HL-60 (cell line): ENCODE results near the gene KCNA4.
"Not testable (repeated sequence)": the region's sequence is repeated elsewhere in the genome, so short reads cannot be mapped to it uniquely, and the experiment has no call there.

Source experiments
- DNase-seq, 2 experiments: peaks; one replicate each; pipeline ENCODE4 v3.0.0-alpha.2; 2010 to 2020; ENCODE audit warnings: low read depth in 1 of 2, low spot score in 1 of 2
- H3K27ac ChIP-seq: fragments of 250-450 bp; sonication (Bioruptor Pico); replicated peaks from 2 replicates; pipeline ENCODE4 v1.5.1; 2020; ENCODE audit warnings: mild to moderate bottlenecking, moderate library complexity
- H3K27me3 ChIP-seq: fragments of 250-450 bp; sonication (Bioruptor Pico); 2 replicates; pipeline ENCODE4 v1.5.1; 2021; ENCODE audit warnings: mild to moderate bottlenecking, moderate library complexity; ENCODE audit not compliant: insufficient read depth, poor library complexity, severe bottlenecking
- H3K4me3 ChIP-seq: replicated peaks from 2 replicates; pipeline ENCODE4 v1.5.1; 2011; ENCODE audit warnings: mild to moderate bottlenecking, control low read depth, low read length; ENCODE audit not compliant: insufficient read depth
- GABPA ChIP-seq: IDR thresholded peaks from 2 replicates; pipeline ENCODE4 v1.6.1; 2012; ENCODE audit warnings: low read depth
- POLR2AphosphoS5 ChIP-seq: IDR thresholded peaks from 2 replicates; pipeline ENCODE4 v1.6.1; 2012; ENCODE audit warnings: low read depth
- SPI1 ChIP-seq: IDR thresholded peaks from 2 replicates; pipeline ENCODE4 v1.6.1; 2012; ENCODE audit warnings: low read depth, mild to moderate bottlenecking, borderline replicate concordance
- TF ChIP-seq, protein P1 (sequence below): IDR thresholded peaks from one replicate; pipeline ENCODE4 v1.5.1; 2011; ENCODE audit warnings: low read length, control low read depth, inconsistent platforms; ENCODE audit not compliant: insufficient read depth
- TF ChIP-seq, protein P2 (sequence below): IDR thresholded peaks from 2 replicates; pipeline ENCODE4 v1.6.1; 2012; ENCODE audit warnings: low read depth; ENCODE audit not compliant: insufficient replicate concordance

KCNA4 gene

DNA sequence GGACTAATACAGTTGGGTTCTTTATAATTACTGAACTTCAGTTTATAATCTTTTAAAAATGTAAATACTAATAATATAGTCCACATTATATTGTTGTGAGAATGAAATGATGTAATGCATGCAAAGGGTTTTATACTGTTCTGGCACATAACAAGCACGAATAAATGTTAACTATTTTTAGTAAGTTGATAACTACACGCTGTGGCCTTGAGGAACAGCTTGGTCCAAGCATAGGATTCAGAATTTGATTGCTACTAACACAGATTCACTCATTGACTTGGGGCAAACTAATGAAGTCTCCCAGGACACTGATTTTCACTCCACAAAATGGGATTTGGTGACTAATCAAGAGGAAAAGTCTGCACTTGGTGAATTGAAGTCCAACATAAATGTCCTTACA, 38.3 kb downstream of the KCNA4 start:
- no peak overlapping the region for H3K4me3 ChIP-seq
- H3K27me3 ChIP-seq = no peaks in the 10 kb centered on the region
- DNase-seq = no peak
- TF ChIP-seq POLR2AphosphoS5 (no peak), SPI1 (no peak), GABPA (no peak)
- TF ChIP-seq, protein P1, sequence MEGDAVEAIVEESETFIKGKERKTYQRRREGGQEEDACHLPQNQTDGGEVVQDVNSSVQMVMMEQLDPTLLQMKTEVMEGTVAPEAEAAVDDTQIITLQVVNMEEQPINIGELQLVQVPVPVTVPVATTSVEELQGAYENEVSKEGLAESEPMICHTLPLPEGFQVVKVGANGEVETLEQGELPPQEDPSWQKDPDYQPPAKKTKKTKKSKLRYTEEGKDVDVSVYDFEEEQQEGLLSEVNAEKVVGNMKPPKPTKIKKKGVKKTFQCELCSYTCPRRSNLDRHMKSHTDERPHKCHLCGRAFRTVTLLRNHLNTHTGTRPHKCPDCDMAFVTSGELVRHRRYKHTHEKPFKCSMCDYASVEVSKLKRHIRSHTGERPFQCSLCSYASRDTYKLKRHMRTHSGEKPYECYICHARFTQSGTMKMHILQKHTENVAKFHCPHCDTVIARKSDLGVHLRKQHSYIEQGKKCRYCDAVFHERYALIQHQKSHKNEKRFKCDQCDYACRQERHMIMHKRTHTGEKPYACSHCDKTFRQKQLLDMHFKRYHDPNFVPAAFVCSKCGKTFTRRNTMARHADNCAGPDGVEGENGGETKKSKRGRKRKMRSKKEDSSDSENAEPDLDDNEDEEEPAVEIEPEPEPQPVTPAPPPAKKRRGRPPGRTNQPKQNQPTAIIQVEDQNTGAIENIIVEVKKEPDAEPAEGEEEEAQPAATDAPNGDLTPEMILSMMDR = no peak
- TF ChIP-seq, protein P2, sequence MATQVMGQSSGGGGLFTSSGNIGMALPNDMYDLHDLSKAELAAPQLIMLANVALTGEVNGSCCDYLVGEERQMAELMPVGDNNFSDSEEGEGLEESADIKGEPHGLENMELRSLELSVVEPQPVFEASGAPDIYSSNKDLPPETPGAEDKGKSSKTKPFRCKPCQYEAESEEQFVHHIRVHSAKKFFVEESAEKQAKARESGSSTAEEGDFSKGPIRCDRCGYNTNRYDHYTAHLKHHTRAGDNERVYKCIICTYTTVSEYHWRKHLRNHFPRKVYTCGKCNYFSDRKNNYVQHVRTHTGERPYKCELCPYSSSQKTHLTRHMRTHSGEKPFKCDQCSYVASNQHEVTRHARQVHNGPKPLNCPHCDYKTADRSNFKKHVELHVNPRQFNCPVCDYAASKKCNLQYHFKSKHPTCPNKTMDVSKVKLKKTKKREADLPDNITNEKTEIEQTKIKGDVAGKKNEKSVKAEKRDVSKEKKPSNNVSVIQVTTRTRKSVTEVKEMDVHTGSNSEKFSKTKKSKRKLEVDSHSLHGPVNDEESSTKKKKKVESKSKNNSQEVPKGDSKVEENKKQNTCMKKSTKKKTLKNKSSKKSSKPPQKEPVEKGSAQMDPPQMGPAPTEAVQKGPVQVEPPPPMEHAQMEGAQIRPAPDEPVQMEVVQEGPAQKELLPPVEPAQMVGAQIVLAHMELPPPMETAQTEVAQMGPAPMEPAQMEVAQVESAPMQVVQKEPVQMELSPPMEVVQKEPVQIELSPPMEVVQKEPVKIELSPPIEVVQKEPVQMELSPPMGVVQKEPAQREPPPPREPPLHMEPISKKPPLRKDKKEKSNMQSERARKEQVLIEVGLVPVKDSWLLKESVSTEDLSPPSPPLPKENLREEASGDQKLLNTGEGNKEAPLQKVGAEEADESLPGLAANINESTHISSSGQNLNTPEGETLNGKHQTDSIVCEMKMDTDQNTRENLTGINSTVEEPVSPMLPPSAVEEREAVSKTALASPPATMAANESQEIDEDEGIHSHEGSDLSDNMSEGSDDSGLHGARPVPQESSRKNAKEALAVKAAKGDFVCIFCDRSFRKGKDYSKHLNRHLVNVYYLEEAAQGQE = no peak
- no peak overlapping the region for H3K27ac ChIP-seq

DNA sequence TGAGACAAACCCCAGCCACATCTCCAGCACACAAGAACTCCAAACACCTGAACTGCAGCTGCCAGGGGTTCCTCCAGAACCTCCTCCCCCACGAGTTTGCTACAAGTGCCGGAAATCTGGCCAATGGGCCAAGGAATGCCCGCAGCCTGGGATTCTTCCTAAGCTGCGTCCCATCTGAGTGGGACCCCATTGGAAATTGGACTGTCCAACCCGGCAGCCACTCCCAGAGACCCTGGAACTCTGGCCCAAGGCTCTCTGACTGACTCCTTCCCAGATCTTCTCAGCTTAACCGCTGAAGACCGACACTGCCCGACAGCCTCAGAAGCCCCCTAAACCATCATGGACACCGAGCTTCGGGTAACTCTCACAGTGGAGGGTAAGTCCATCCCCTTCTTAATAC, 41.2 kb downstream of the KCNA4 start:
- not testable (repeated sequence) for H3K27ac ChIP-seq, DNase-seq, H3K4me3 ChIP-seq, H3K27me3 ChIP-seq

DNA sequence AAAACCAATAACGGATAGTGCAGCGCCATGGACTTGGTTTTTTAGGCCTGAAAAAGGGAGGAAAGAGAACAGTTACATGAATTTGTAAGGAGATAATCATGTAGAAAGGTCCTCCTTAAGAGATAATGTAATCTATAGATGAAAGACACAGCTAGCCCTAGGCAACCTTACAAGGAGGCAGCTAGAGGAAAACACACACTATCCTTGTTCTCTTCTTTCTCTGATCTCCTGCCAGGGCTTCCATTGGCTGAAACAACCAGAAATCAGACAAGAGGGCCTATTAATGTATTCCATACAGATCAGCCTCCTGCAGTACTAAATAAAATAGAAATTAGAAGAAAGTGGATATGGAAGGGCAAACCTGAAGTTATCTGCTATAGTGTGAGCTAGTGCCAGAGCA, 53.0 kb downstream of the KCNA4 start:
- Histone ChIP-seq H3K4me3 (no peak overlapping the region), H3K27ac (no peak overlapping the region), H3K27me3 (no peaks in the 10 kb centered on the region)
- no peak for DNase-seq
- TF ChIP-seq GABPA (no peak), POLR2AphosphoS5 (no peak)
- TF ChIP-seq, protein P2 = no peak

DNA sequence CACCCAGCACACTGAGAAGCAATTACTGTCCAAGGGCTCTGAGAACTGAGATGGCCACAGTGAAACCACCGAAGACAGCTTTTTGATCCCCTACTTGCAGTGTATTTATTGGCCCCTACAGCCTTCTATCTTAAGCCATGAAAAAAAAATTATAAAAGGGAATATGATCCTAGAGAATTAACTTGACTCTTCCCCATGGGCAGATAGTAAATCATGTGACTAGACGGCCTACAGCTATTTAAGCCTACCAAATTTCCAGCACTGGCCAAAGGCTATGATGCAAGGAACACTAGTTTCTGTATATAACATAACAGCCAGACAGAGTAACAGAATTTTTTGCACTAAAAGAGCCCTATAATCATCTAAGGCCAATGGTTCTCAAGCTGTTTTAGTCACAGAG, 53.8 kb downstream of the KCNA4 start:
- Histone ChIP-seq H3K27ac (no peak overlapping the region), H3K27me3 (no peaks in the 10 kb centered on the region), H3K4me3 (no peak overlapping the region)
- TF ChIP-seq, protein P1 = no peak
- TF ChIP-seq SPI1 = no peak
- TF ChIP-seq POLR2AphosphoS5 = no peak
- TF ChIP-seq, protein P2 = no peak
- TF ChIP-seq GABPA = no peak
- no peak for DNase-seq
